GM18909 (cell line): ENCODE results near the gene CYP4V2.

Experiments
- ATAC-seq: cut with Tn5 transposase; IDR thresholded peaks from one replicate; pipeline ENCODE4 v1.9.1; 2021; ENCODE audit warnings: mild to moderate bottlenecking; ENCODE audit not compliant: unreplicated experiment, poor library complexity

CYP4V2 gene

GRCh38 chr4:186191200-186192065, at the start of gene CYP4V2:
Gene CYP4V2, plus strand, starts transcription at chr4:186191567. Its CDS starts 257 bp downstream, at chr4:186191824.
- peak; percentile 87 for ATAC-seq

- peak; percentile 54 for ATAC-seq
Measured at GRCh38 chr4:186144198-186144945, 47.0 kb upstream of the CYP4V2 start.

GRCh38 chr4:186144946-186145569, 46.3 kb upstream of the CYP4V2 start:
- ATAC-seq = peak; percentile 53

GRCh38 chr4:186146458-186146857, 44.9 kb upstream of the CYP4V2 start:
- ATAC-seq = no peak

GRCh38 chr4:186148336-186148975, 42.9 kb upstream of the CYP4V2 start:
- ATAC-seq = no peak

GRCh38 chr4:186149872-186150271, 41.5 kb upstream of the CYP4V2 start:
- peak; percentile 34 for ATAC-seq

- ATAC-seq = no peak
Measured at GRCh38 chr4:186150926-186151325, 40.4 kb upstream of the CYP4V2 start.

- ATAC-seq = no peak
Measured at GRCh38 chr4:186151499-186151898, 39.9 kb upstream of the CYP4V2 start.

GRCh38 chr4:186158021-186158813, 33.1 kb upstream of the CYP4V2 start:
- ATAC-seq = no peak

- ATAC-seq = no peak
Measured at GRCh38 chr4:186158966-186159365, 32.4 kb upstream of the CYP4V2 start.

GRCh38 chr4:186159613-186160012, 31.8 kb upstream of the CYP4V2 start:
- no peak for ATAC-seq

- ATAC-seq = peak; percentile 97
Measured at GRCh38 chr4:186161138-186161537, 30.2 kb upstream of the CYP4V2 start.

GRCh38 chr4:186166852-186167512, 24.4 kb upstream of the CYP4V2 start:
- ATAC-seq = no peak

- no peak for ATAC-seq
Measured at GRCh38 chr4:186167605-186168004, 23.8 kb upstream of the CYP4V2 start.

- ATAC-seq = no peak
Measured at GRCh38 chr4:186168750-186169149, 22.6 kb upstream of the CYP4V2 start.

- ATAC-seq = no peak
Measured at GRCh38 chr4:186169333-186169944, 21.9 kb upstream of the CYP4V2 start.

GRCh38 chr4:186169945-186170802, 21.2 kb upstream of the CYP4V2 start:
- no peak for ATAC-seq

GRCh38 chr4:186170966-186171365, 20.4 kb upstream of the CYP4V2 start:
- no peak for ATAC-seq
